Measurements from ENCODE around the gene ARHGAP9.
"Not testable (repeated sequence)": the region's sequence is repeated elsewhere in the genome, so short reads cannot be mapped to it uniquely, and the experiment has no call there.

Gene ARHGAP9

GRCh38 chr12:57479376-57480115 lies at the start of gene ARHGAP9:
ARHGAP9 (minus strand) TSS chr12:57479866; CDS start chr12:57479406, 460 bp downstream.
- DNase-seq, result no peak

GRCh38 chr12:57528831-57529555 lies 49.3 kb upstream of the ARHGAP9 start:
- DNase-seq, result no peak

GRCh38 chr12:57528176-57528575 lies 48.5 kb upstream of the ARHGAP9 start:
- no peak for DNase-seq

GRCh38 chr12:57527184-57527583 lies 47.5 kb upstream of the ARHGAP9 start:
- DNase-seq, result no peak

- no peak for DNase-seq
These were observed 46.9 kb upstream of the ARHGAP9 start for GRCh38 chr12:57526477-57527126.

GRCh38 chr12:57525615-57526383 lies 46.1 kb upstream of the ARHGAP9 start:
- DNase-seq, result no peak

DNA sequence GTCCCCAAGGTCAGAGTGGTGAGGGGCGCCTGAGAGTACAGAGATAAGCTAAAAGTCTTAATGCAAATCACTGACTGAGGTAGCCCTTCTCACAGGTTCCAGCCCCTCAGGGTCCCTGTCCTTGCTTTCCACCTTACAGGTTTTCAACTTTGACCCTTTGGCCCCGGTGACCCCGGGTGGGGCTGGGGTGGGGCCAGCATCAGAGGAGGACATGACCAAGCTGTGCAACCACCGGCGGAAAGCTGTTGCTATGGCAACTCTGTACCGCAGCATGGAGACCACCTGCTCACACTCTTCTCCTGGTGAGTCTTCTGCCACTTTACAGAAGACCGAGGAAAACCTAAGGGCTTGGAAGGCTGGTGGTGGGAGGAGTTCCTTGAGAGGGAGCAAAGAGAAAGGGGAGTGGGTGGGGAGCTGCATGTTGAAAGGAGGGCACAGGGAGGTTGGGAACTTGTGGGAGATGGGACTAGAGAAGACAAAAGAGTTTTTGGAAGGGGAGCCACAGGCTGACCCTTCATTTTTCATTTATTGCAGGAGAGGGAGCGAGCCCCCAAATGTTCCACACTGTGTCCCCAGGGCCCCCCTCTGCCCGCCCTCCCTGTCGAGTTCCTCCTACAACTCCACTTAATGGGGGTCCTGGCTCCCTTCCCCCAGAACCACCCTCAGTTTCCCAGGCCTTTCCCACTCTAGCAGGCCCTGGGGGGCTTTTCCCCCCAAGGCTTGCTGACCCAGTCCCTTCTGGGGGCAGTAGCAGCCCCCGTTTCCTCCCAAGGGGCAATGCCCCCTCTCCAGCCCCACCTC lies 45.3 kb upstream of the ARHGAP9 start:
- DNase-seq, result no peak

DNA sequence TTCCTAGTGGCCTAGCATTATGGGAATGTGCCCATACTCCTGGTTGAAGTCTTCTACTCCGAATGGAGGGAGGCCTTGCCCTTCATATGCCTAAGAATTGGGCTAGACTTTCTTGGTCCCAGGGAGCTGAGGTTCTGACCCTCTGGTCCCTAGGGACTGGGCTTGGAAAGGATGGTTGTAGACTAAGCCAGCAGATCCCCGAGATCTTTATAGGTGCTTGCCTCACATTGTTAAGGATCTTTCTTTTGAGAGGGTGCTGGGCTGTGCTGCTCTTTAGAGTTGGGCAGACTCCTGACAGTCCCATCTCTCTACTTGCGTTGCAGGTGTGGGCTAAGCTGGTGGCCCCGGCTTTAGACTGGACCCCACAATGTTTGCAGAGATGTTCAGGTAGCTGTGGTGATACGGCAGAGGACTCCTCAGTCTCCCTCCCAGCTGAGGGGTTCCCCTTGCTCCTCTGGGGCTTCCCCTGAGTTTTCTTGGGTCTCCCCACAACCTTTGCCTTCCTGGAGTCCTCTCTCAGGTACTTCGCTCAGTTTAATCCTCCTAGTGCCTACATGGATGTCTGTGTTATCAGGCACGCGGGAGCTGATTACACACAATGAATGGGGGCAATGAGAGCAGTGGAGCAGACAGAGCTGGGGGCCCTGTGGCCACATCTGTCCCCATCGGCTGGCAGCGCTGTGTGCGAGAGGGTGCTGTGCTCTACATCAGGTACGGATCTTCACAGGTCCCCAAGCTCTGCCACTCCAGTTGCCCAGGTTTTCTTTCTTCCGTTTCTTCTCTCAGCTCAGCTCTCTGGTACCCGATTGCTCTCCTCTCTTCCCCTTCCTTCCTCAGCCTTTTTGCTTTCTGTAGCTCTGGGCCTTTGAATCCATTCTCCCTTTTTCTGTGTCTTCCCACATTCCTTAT lies 44.3 kb upstream of the ARHGAP9 start:
- DNase-seq, result no peak

DNA sequence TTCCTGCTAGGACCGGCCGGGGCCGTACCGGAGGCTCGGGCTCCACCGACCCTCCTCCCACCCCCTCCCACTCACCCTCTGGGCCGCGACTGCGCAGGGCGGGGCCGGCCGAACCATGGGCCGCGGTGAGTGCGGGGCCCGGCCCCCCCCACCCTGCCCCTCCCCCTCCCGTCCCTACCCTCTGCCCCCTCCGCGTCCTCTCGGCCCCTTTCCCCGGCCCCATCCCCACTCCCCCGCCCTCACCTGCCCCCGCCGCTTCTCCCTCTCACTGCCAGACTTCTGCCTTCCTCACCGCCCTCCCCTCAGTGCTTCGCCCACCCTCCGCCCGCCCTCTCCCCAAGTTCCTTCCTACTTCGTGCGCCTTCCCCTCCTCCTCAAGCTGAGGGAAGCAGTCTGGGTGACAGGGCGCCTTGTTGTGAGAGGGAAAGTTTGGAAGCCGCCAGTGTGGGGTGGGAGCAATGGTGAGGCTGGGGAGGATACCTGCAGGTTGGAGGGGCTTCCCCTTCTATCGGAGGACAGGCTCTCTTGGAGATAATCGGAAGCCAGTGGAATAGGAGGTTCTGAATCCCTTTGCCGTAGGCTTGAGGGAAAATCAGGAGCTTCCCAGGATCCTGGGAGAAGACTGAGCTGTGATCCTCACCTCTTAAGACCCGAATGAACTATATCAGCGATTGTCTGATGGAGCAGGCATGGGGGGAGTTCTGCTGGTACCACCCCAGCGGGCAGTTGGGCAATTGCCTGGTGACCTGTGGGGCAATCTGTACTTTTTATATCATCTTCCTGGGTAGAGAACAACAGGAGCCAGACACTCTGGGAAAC lies 43.4 kb upstream of the ARHGAP9 start:
- DNase-seq, result no peak

GRCh38 chr12:57522011-57522886 lies 42.6 kb upstream of the ARHGAP9 start, which contains the start of gene MBD6:
MBD6 (plus strand) TSS chr12:57522824; CDS start chr12:57524304, 1,480 bp downstream.
- peak; percentile 70 to 86 for DNase-seq

GRCh38 chr12:57521525-57522010 lies 41.9 kb upstream of the ARHGAP9 start:
- DNase-seq, result peak; percentile 36 to 55

- peak; percentile 98 to 99 for DNase-seq
These were observed 40.6 kb upstream of the ARHGAP9 start, which contains the start of gene DDIT3 for GRCh38 chr12:57520053-57520818. DDIT3 (minus strand) TSS chr12:57520514; CDS start chr12:57517406, 3,108 bp downstream.

GRCh38 chr12:57519796-57520052 lies 40.1 kb upstream of the ARHGAP9 start:
- DNase-seq, result peak in 1 of 2 experiments; percentile 10

GRCh38 chr12:57518920-57519795 lies 39.5 kb upstream of the ARHGAP9 start:
- DNase-seq, result peak in 1 of 2 experiments; percentile 33

DNA sequence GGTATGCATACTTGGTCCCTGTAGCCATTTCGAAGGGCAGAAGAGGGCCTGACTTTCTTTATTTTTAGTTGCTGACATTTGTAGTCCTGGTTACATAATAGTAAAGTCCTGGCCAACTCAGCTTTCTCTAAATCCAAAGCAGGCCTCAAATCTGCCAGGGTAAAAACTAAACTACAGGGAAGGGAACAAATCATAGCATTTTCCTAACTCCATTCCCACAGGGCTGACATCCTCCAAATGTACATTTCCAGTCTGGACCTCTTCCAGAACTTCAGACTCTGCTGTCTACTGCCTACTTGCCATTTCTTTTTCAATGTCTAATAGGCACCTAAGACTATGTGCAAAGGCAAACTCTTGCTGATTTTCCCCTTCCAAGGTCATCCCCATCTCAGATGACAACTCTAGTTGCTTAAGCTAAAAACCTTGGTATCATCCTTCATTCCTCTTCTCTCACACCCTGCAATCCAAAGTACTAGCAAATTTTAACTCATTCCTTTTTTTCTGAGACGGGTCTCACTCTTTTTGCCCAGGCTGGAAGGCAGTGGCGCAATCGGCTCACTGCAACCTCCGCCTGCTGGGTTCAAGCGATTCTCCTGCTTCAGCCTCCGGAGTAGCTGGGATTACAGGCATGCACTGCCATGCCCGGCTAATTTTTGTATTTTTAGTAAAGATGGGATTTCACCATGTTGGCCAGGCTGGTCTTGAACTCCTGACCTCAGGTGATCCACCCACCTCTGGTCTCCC lies 38.7 kb upstream of the ARHGAP9 start:
- DNase-seq, result no peak

DNA sequence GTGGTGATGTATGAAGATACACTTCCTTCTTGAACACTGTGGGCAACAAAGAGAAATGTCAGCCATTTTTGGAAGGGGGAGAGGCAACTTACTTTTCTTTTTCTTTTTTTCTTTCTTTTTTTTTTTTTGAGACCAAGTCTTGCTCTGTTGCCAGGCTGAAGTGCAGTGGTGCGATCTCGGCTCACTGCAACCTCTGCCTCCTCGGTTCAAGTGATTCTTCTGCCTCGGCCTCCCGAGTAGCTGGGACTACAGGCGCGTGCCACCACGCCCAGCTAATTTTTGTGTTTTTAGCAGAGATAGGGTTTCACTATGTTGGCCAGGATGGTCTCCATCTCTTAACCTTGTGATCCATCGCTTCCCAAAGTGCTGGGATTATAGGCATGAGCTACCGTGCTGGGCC lies 38.1 kb upstream of the ARHGAP9 start:
- DNase-seq, result not testable (repeated sequence)

All from NCI-H1930 (cell line).